ENCODE results near the gene TMPRSS15.
"Not testable (repeated sequence)": the region's sequence is repeated elsewhere in the genome, so short reads cannot be mapped to it uniquely, and the experiment has no call there.

The TMPRSS15 gene

DNA sequence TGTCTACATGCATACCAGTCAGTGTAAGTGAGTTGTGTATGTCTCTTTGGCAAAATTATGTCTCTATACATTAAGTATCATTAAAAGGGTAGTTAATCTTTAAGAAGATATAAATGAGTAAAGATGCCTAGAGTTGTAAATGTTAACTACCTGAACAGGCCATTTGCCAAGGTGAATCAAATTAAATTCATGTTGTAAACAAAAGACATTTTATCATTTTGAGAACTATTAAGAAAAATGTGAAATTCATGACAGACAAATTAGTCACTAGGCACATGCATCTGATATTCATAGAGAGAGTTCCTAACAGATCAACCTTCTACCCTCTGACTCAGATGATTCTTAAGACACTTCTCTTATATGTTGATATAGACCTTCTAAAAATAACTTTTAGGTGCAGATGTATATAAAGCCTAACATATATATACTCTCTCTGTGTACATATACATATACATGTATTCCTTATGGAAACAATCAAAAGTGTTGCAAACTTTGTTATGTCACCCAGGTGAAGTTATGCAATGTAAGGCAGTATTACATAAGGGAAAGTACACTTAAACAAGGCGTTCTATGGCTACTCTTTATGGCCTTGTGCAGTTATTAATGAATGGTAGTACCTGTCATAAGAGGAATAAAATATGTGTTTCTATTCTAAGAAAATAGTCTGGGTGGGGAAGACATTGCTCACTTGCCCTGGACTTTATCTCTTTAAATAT lies at the start of gene TMPRSS15:
Gene TMPRSS15, minus strand, starts transcription at position 51 of the 716 bp plus-strand sequence. CDS start 163 bp downstream, outside the sequence.
- no peaks in the 10 kb centered on the region for H3K9me3 Mint-ChIP-seq
- H3K4me3 Mint-ChIP-seq = no peak within 1 kb of the TSS
- H3K4me1 Mint-ChIP-seq (ENCODE audit: low read depth) = no peaks in the 10 kb centered on the region
- no peaks in the 10 kb centered on the region for H3K27me3 Mint-ChIP-seq
- H3K27ac Mint-ChIP-seq = no peak within 1 kb of the TSS
- H3K36me3 Mint-ChIP-seq (ENCODE audit: low read depth) = no peaks in the 10 kb centered on the region

DNA sequence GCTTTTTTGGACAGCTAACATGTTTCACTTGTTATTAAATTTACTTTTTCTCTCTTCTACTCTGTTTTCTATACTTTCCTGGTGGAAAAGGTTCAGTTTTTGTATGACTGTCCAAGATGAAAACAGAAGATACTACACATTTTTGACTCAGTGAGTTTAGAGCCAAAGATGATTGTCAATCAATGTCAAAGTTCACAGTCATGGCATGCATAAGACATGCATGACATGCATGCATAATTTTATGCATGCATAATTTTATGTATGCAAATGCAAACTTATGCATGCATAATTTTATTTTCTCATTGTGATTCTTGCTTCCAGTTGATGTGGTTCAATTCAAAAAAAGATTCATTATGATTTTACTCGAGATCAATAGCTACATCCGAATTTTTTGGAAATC lies 48.1 kb upstream of the TMPRSS15 start:
- Mint-ChIP-seq H3K36me3 (ENCODE audit: low read depth) (no peaks in the 10 kb centered on the region), H3K27me3 (no peaks in the 10 kb centered on the region), H3K9me3 (peaks cover 1% of the 10 kb centered on the region), H3K4me1 (ENCODE audit: low read depth) (no peaks in the 10 kb centered on the region), H3K27ac (no peak overlapping the region), H3K4me3 (no peak overlapping the region)

DNA sequence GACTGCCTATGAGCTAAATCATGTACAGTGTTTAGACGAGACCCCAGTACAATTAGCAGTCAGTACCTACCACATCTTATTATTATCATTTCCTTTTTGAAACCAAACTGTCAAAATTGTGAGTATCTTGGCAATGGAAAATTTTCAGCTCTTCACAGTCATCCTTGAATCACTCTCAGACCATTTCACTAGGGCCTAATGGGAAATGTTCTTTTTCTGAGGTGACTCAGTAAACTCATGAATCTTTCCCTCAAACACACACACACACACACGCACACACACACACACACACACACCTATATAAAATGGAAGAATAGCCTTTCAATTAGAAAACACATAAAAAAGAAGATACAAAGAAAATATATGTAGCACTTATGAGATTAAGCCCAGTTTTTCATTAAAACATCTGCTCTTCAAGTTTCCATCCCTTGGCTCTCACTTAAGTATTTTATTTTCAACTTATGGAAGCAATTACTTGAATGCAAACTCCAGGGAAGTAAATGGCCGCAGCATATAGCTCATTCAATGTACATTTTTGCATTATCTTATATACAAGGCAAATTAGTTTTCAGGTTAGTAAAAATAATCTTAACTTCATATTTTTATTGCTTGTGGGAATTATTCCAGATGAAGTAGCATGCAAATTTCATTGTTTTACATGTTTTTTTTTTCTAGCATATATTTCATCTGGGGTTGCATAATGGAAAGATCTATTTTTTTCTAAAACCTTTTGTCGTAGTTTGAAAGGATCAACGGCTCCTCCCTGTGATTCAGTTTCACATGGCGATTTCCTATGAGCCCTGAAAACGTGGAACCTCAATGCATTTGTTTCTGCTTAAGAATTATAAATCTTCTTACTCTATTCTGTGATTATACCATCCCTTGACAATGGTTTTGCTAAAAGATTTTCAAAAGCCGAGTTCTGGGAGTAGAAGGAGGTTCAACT lies 46.3 kb upstream of the TMPRSS15 start:
- H3K27ac Mint-ChIP-seq = no peak overlapping the region
- no peaks in the 10 kb centered on the region for H3K36me3 Mint-ChIP-seq (ENCODE audit: low read depth)
- H3K4me3 Mint-ChIP-seq = no peak overlapping the region
- peaks cover 5% of the 10 kb centered on the region for H3K9me3 Mint-ChIP-seq
- no peaks in the 10 kb centered on the region for H3K4me1 Mint-ChIP-seq (ENCODE audit: low read depth)
- H3K27me3 Mint-ChIP-seq = no peaks in the 10 kb centered on the region

DNA sequence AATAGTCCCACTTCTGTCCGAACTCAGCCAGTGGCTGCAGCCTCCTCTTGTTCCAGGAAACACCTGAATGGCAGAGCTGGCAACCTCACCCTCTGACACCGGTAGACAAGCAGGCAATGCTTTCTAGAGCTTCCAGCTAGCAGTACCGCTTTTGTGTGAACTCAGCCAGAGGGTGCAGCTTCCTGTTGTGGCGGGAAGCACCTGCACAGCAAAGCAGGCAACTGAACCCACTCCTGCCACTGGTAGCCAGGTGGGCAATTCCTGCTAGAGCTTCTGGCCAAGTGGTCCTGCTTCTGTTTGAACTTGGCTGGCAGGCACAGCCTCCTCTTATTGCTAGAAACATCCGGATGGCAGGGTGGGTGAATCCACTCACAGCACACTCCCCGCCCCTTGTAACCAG lies 40.1 kb upstream of the TMPRSS15 start:
- H3K4me1 Mint-ChIP-seq (ENCODE audit: low read depth) = peaks cover 5% of the 10 kb centered on the region
- no peaks in the 10 kb centered on the region for H3K36me3 Mint-ChIP-seq (ENCODE audit: low read depth)
- H3K27me3 Mint-ChIP-seq = no peaks in the 10 kb centered on the region
- H3K27ac Mint-ChIP-seq = no peak overlapping the region
- H3K9me3 Mint-ChIP-seq = peaks cover 5% of the 10 kb centered on the region
- no peak overlapping the region for H3K4me3 Mint-ChIP-seq

DNA sequence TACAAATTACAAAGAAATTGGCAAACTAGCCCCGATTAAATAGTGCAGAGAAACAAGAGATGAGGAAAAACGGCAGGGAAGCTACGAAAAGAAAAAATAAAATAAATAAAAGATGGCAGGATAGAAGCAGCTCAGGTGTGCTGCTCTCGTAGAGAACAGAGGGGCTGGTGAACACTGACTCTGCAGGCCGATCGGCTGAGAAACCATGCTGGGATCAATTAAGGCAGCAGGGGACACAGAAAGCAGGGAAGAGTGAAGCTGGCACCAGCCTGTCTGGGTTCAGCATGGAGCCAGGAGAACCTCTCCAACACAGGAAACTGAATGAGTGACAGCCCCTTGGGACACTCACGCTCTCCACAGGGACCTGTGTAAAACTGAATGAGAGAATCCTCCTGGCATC lies 39.5 kb upstream of the TMPRSS15 start:
- no peaks in the 10 kb centered on the region for H3K27me3 Mint-ChIP-seq
- H3K4me3 Mint-ChIP-seq = no peak overlapping the region
- H3K27ac Mint-ChIP-seq = no peak overlapping the region
- peaks cover 5% of the 10 kb centered on the region for H3K4me1 Mint-ChIP-seq (ENCODE audit: low read depth)
- peaks cover 5% of the 10 kb centered on the region for H3K9me3 Mint-ChIP-seq
- H3K36me3 Mint-ChIP-seq (ENCODE audit: low read depth) = no peaks in the 10 kb centered on the region

DNA sequence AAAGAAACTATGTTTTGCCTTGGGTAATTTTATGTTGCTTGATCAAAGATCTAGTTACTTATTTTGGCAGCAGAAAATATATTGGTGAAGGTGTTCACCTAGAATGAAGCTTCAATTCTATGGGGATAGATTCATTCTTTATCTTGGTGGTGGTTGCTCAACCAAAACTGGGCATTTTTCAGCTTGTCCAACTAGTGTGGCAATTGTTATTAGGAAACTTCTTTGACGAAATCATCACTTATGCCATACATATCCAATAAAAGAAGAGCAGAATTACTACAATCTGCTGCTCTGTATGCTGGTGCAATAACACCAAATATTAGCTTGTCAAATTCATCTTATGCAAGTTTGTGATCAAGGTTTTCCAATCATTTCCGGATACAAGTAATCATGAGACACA lies 26.8 kb upstream of the TMPRSS15 start:
- no peak overlapping the region for H3K4me3 Mint-ChIP-seq
- H3K9me3 Mint-ChIP-seq = peaks cover 8% of the 10 kb centered on the region
- H3K27me3 Mint-ChIP-seq = no peaks in the 10 kb centered on the region
- no peak overlapping the region for H3K27ac Mint-ChIP-seq
- H3K36me3 Mint-ChIP-seq (ENCODE audit: low read depth) = no peaks in the 10 kb centered on the region
- H3K4me1 Mint-ChIP-seq (ENCODE audit: low read depth) = no peaks in the 10 kb centered on the region

DNA sequence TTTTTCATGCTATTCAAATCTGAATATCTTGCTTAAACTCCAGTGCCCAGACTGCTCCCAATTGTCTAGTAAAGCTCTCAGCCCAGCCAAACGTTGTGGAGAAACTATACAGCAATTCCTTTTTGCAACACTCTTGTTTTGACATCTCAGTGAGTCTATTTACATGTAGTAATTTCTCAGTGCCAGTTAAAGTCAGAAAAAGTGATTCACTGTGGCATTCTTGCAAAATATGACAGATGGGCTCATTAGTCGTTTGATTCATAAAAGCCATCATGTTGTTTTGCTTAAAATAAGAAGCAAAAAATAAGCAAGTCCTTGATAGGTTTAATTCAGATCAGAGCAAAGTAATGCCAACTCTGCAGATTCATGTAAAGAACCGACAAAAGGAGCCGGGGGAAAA lies 20.7 kb upstream of the TMPRSS15 start:
- Mint-ChIP-seq H3K4me3 (no peak overlapping the region), H3K9me3 (peaks cover 6% of the 10 kb centered on the region), H3K4me1 (ENCODE audit: low read depth) (no peaks in the 10 kb centered on the region), H3K27ac (no peak overlapping the region), H3K36me3 (ENCODE audit: low read depth) (no peaks in the 10 kb centered on the region), H3K27me3 (no peaks in the 10 kb centered on the region)

DNA sequence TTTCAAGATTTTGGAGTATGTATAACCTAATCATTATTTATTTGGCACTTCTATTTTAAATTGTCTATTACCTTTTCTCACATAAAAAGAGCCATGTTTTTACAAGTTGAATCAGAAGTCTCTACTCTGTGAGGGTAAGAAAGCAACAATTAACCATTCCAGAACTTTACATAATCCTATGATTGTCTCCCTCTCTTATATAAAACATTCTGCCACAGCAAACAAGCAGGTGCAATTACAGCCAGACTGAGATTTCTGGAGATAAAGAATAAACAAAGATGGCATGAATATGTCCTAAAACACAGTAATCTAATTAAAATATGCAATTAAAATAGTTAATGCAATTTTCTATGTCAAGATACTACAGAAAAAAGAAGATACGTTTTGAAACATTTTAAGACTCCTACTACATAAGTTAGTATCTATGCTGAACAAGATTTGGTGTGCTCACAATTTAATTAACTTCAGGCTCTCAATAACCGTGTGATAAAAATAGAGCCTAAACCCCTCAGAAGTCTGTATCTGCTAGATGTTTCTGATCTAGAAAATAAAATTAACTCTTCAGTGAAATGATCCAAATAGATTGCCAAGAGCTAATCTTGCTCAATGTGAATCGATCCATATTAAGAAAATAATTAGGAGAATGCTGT lies 13.7 kb upstream of the TMPRSS15 start:
- Mint-ChIP-seq H3K9me3 (no peaks in the 10 kb centered on the region), H3K27ac (no peak overlapping the region), H3K4me3 (no peak overlapping the region), H3K27me3 (no peaks in the 10 kb centered on the region), H3K4me1 (ENCODE audit: low read depth) (no peaks in the 10 kb centered on the region), H3K36me3 (ENCODE audit: low read depth) (no peaks in the 10 kb centered on the region)

DNA sequence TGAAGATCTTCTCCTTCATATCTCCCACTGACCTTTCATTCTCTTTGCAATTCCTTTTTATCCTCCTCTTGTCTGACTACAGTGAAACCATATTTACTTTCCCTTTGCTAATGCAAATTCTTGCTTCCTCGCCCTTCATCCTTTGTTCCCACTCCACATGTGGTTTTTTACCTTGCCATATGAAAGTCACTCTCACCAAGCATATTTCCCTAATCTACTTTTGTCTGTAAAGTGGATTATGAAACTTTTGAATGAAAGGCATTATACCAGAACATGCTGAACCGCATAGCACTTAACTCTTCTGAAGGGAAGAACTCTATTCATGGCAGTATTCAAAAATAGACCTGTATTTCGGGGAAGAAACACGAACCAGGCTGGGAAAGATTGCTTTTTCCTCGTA lies 8.0 kb upstream of the TMPRSS15 start:
- Mint-ChIP-seq H3K9me3 (no peaks in the 10 kb centered on the region), H3K27me3 (no peaks in the 10 kb centered on the region), H3K27ac (no peak overlapping the region), H3K36me3 (ENCODE audit: low read depth) (no peaks in the 10 kb centered on the region), H3K4me3 (no peak overlapping the region), H3K4me1 (ENCODE audit: low read depth) (no peaks in the 10 kb centered on the region)

DNA sequence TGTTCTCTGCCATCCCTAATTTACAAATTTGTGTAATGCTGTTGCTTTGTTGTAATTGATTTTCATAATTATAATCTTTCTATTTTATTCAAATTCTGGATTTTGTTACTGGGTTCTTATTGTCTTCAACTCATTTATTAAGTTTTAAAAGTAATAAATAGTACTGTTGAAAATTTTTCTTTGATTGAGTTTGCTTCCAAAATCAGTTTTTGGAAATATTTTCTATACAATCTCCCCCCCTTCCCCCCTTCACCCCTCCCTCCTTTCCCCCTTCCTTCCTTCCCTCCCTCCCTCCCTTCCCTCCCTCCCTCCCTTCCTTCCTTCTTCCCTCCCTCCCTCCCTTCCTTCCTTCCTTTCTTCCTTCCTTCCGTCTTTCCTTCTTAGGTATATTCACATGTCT lies 6.0 kb upstream of the TMPRSS15 start:
- Mint-ChIP-seq H3K27me3 (no peaks in the 10 kb centered on the region), H3K27ac (no peak overlapping the region), H3K4me1 (ENCODE audit: low read depth) (no peaks in the 10 kb centered on the region), H3K36me3 (ENCODE audit: low read depth) (no peaks in the 10 kb centered on the region), H3K4me3 (no peak overlapping the region), H3K9me3 (no peaks in the 10 kb centered on the region)

DNA sequence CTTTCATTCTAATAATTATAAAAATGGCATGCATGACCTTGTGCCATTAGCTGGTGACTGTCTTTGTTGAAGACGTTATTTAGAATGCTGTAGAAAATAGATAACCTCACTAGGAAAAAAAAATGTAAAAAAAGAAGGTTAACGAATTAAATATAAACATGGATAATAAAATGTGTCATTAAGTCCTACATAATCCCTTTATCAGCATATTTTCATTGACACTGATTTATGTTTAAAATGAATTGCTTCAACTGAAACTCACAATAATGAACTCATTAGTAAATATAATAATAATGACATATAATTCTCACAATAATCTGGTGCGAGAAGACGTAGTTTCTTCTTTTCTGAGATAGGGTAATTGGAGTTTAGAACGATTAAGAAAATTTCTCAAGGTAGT lies 4.7 kb downstream of the TMPRSS15 start:
- H3K4me1 Mint-ChIP-seq (ENCODE audit: low read depth) = no peaks in the 10 kb centered on the region
- H3K27me3 Mint-ChIP-seq = no peaks in the 10 kb centered on the region
- no peak overlapping the region for H3K4me3 Mint-ChIP-seq
- H3K9me3 Mint-ChIP-seq = no peaks in the 10 kb centered on the region
- H3K36me3 Mint-ChIP-seq (ENCODE audit: low read depth) = no peaks in the 10 kb centered on the region
- no peak overlapping the region for H3K27ac Mint-ChIP-seq

DNA sequence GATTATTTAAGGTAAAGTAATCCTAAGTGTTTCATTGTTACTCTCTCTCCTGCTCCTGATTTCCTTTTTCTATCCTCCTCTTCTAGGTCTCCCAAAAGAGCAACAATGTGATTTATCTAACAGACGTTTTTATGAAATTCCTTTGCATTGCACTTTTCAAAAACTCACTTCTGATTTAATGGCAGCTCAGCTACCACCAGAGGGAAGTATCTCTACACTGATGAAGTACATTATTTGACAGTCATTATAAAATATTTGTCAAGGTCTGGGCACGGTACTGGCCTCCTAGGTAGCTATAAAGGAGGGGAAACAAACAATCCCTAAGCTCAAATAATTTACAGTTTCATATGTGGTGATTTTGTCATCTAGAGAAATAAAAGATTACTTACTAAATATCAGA lies 15.6 kb downstream of the TMPRSS15 start:
- peaks cover 12% of the 10 kb centered on the region for H3K9me3 Mint-ChIP-seq

DNA sequence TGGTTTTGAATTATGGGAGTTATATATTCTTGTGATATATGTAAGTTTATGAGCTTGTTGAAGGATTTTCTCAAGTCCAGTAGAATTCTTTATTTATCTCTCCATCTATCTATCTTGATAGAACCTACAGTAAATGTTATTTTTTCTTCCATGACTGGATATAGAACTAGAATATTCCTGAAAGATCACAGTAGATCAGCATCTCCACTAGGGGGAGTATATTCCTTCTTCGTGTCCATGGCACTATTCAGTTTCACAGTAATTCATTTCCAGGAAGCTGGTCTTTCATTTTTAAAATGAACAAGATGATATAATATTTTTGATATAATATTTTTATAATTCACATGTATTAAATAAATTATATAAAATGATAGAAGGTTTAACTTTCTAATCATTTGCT lies 18.8 kb downstream of the TMPRSS15 start:
- Mint-ChIP-seq H3K36me3 (ENCODE audit: low read depth) (no peaks in the 10 kb centered on the region), H3K9me3 (no peaks in the 10 kb centered on the region), H3K27ac (no peak overlapping the region), H3K4me3 (no peak overlapping the region), H3K27me3 (no peaks in the 10 kb centered on the region), H3K4me1 (ENCODE audit: low read depth) (no peaks in the 10 kb centered on the region)

More for the DNA sequence above, 15.6 kb downstream of the TMPRSS15 start:
- Mint-ChIP-seq H3K4me1 (ENCODE audit: low read depth) (no peaks in the 10 kb centered on the region), H3K27me3 (no peaks in the 10 kb centered on the region), H3K27ac (no peak overlapping the region), H3K4me3 (no peak overlapping the region), H3K36me3 (ENCODE audit: low read depth) (no peaks in the 10 kb centered on the region)

DNA sequence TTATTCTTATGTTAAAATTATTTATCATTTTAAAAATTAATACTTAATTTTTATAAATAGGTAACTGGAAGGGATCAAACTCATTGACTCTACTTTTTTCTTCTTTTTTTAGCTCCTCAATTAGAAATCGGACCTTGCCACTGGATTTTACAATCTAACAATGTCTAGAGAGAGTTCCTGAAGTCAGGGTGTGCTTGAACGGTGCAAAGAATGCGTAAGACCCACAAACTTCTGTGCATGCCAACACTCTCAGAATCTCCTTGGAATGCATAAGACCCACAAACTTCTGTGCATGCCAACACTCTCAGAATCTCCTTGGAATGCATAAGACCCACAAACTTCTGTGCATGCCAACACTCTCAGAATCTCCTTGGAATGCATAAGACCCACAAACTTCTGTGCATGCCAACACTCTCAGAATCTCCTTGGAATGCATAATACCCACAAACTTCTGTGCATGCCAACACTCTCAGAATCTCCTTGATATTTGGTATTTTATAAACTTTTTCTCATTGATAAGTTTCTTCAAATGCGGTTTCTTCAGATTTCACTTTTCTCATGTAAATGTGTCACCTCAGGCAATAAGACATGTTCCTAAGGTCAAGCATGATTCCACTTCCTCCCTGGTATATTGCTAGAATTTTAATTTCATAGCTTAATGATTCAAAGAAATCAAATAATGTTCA lies 20.5 kb downstream of the TMPRSS15 start:
- H3K27me3 Mint-ChIP-seq; H3K36me3 Mint-ChIP-seq (ENCODE audit: low read depth); H3K4me1 Mint-ChIP-seq (ENCODE audit: low read depth); H3K27ac Mint-ChIP-seq; H3K9me3 Mint-ChIP-seq; H3K4me3 Mint-ChIP-seq: not testable (repeated sequence)

DNA sequence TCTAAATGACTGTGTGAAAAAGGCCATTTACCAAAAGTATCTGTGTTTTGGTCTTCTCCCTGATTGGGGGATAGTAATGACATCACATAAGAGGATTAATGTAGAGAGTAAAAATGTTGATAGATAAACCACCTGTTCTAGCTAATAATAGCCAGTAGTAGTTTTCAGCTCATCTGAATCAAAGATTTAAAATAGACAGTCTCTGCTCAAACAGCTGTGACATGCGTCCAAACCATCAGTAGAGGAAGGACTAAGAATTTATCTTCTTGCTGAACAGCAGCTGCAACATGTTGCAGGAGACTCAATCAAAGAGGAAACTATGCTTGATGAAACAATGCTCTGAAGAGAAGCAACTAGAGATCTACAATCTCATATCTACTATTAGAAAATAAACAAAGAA lies 21.4 kb downstream of the TMPRSS15 start:
- no peaks in the 10 kb centered on the region for H3K36me3 Mint-ChIP-seq (ENCODE audit: low read depth)
- no peaks in the 10 kb centered on the region for H3K9me3 Mint-ChIP-seq
- no peaks in the 10 kb centered on the region for H3K4me1 Mint-ChIP-seq (ENCODE audit: low read depth)
- no peak overlapping the region for H3K4me3 Mint-ChIP-seq
- no peak overlapping the region for H3K27ac Mint-ChIP-seq
- no peaks in the 10 kb centered on the region for H3K27me3 Mint-ChIP-seq
